ENCODE data around the gene SLC39A11. TPM values are rescaled to one million over a fixed set of nuclear protein-coding genes. Genes with fewer than 3 reads are reported as not detected.

SLC39A11 gene
- total RNA-seq, 2 donors from 2014 or later, result 27.8 to 39.6 TPM

GRCh38 chr17:73074566-73074965 lies 17.9 kb downstream of the SLC39A11 start:
- no peaks in the 10 kb centered on the region for H3K9me3 ChIP-seq
- no peak for DNase-seq
- ATAC-seq, result no peak
- peaks cover 16% of the 10 kb centered on the region for H3K4me1 ChIP-seq
- intact Hi-C loops (cut with DNase I), result no loop called here
- H3K4me3 ChIP-seq, result no peak overlapping the region
- 92 to 94% methylated on average over 2 of the region's 2 CpGs for WGBS, 2 donors
- no peak for TF ChIP-seq POLR2A (IDR thresholded peaks at IDR 0.05)
- TF ChIP-seq CTCF (IDR thresholded peaks at IDR 0.05), result no peak
- H3K36me3 ChIP-seq (replicated peaks in 1 of 2; ENCODE audit: insufficient read depth in 1 of 2, low read depth in 2 of 2), result peaks cover 0 to 3% of the 10 kb centered on the region in 2 donors
- no peak overlapping the region for H3K27ac ChIP-seq
- no peaks in the 10 kb centered on the region for H3K27me3 ChIP-seq

- H3K36me3 ChIP-seq (replicated peaks in 1 of 2; ENCODE audit: insufficient read depth in 1 of 2, low read depth in 2 of 2), result peaks cover 0 to 3% of the 10 kb centered on the region in 2 donors
- peaks cover 17% of the 10 kb centered on the region for H3K4me1 ChIP-seq
- H3K9me3 ChIP-seq, result no peaks in the 10 kb centered on the region
- H3K27me3 ChIP-seq, result no peaks in the 10 kb centered on the region
- WGBS, 2 donors, result 84 to 87% methylated on average over 13 to 14 of the region's 14 CpGs
- DNase-seq (no peak), ATAC-seq (no peak)
- no peak overlapping the region for H3K27ac ChIP-seq
- no peak overlapping the region for H3K4me3 ChIP-seq
- no peak for TF ChIP-seq CTCF (IDR thresholded peaks at IDR 0.05)
- intact Hi-C loops (cut with DNase I), result no loop called here
Measured at GRCh38 chr17:73072219-73072962, 20.1 kb downstream of the SLC39A11 start.

GRCh38 chr17:73071066-73071999 lies 21.2 kb downstream of the SLC39A11 start:
- Histone ChIP-seq H3K27ac (no peak overlapping the region), H3K27me3 (no peaks in the 10 kb centered on the region), H3K4me3 (no peak overlapping the region), H3K36me3 (replicated peaks in 1 of 2; ENCODE audit: insufficient read depth in 1 of 2, low read depth in 2 of 2) (peaks cover 0 to 3% of the 10 kb centered on the region in 2 donors), H3K4me1 (peaks cover 14% of the 10 kb centered on the region), H3K9me3 (no peaks in the 10 kb centered on the region)
- DNase-seq (no peak), ATAC-seq (no peak)
- WGBS, 2 donors, result 81 to 83% methylated on average over 6 to 8 of the region's 8 CpGs
- intact Hi-C loops (cut with DNase I), result no loop called here
- TF ChIP-seq CTCF (IDR thresholded peaks at IDR 0.05), result no peak
- no peak for TF ChIP-seq POLR2A (IDR thresholded peaks at IDR 0.05)

GRCh38 chr17:73069841-73070240 lies 22.6 kb downstream of the SLC39A11 start:
- Histone ChIP-seq H3K36me3 (replicated peaks in 1 of 2; ENCODE audit: insufficient read depth in 1 of 2, low read depth in 2 of 2) (peaks cover 0 to 3% of the 10 kb centered on the region in 2 donors), H3K4me3 (no peak overlapping the region), H3K4me1 (peaks cover 14% of the 10 kb centered on the region), H3K27me3 (no peaks in the 10 kb centered on the region), H3K27ac (no peak overlapping the region), H3K9me3 (no peaks in the 10 kb centered on the region)
- WGBS, 2 donors, result 66 to 86% methylated on average over 3 of the region's 3 CpGs
- no peak for TF ChIP-seq CTCF (IDR thresholded peaks at IDR 0.05)
- TF ChIP-seq POLR2A (IDR thresholded peaks at IDR 0.05), result no peak
- no peak for ATAC-seq
- intact Hi-C loops (cut with DNase I), result no loop called here
- no peak for DNase-seq

All from body of pancreas (tissue), 4 donors.